WTC11 (cell line): Measurements from ENCODE around the gene STK32C. TPM values are rescaled to one million over a fixed set of nuclear protein-coding genes. Genes with fewer than 3 reads are reported as not detected.

Experiments
- ATAC-seq: fragments of 200-7000 bp; cut with Tn5 transposase; 2 replicates; pipeline ENCODE4 v1.10.0; 2021; ENCODE audit warnings: mild to moderate bottlenecking, moderate library complexity
- CTCF ChIA-PET: fragments of 300-600 bp; sonication (Branson Sonifier 250); formaldehyde crosslinking; loops from one replicate; lab custom pipeline; 2021; ENCODE audit warnings: antibody characterized with exemption; lab: Charles Lee
- POLR2A ChIA-PET: fragments of 350-600 bp; sonication (Branson Sonifier 250); formaldehyde crosslinking; loops from one replicate; lab custom pipeline; 2021; ENCODE audit warnings: antibody characterized with exemption; lab: Charles Lee
- DNase-seq: peaks from one replicate; pipeline ENCODE4 v3.0.0; 2021; ENCODE audit warnings: low spot score
- H3K27ac Mint-ChIP-seq: 2 replicates; pipeline ENCODE4 v1.8.0; 2021; ENCODE audit warnings: mixed read lengths
- H3K27me3 Mint-ChIP-seq: 2 replicates; pipeline ENCODE4 v1.8.0; 2021; ENCODE audit warnings: low read depth, mild to moderate bottlenecking, moderate library complexity, mixed read lengths
- H3K36me3 Mint-ChIP-seq: 2 replicates; pipeline ENCODE4 v1.8.0; 2021; ENCODE audit warnings: mixed read lengths
- H3K4me1 Mint-ChIP-seq: 2 replicates; pipeline ENCODE4 v1.8.0; 2022; ENCODE audit warnings: mixed read lengths
- H3K4me3 Mint-ChIP-seq: 2 replicates; pipeline ENCODE4 v1.8.0; 2021; ENCODE audit warnings: mild to moderate bottlenecking, moderate library complexity, mixed read lengths
- H3K9me3 Mint-ChIP-seq: 2 replicates; pipeline ENCODE4 v1.8.0; 2021; ENCODE audit warnings: mixed read lengths
- ATF6 ChIP-seq: sonication (generic); formaldehyde crosslinking; IDR thresholded peaks from 2 replicates; pipeline ENCODE4 v1.8.1; 2023; ENCODE audit warnings: mild to moderate bottlenecking, missing genetic modification reagents
- ELF4 ChIP-seq: sonication (generic); formaldehyde crosslinking; IDR thresholded peaks from 2 replicates; pipeline ENCODE4 v1.8.1; 2022; ENCODE audit warnings: low read depth, mild to moderate bottlenecking, moderate library complexity, missing genetic modification reagents
- EMX1 ChIP-seq: fragments of 250-450 bp; sonication (Bioruptor Pico); IDR thresholded peaks from 2 replicates; pipeline ENCODE4 v1.8.0; 2021; ENCODE audit warnings: mild to moderate bottlenecking
- IRF2 ChIP-seq: sonication (generic); formaldehyde crosslinking; IDR thresholded peaks from 2 replicates; pipeline ENCODE4 v1.8.0; 2022; ENCODE audit warnings: low read depth, missing genetic modification reagents, borderline replicate concordance
- JAZF1 ChIP-seq: fragments of 250-450 bp; sonication (Bioruptor Pico); IDR thresholded peaks from 2 replicates; pipeline ENCODE4 v1.9.0; 2021; ENCODE audit warnings: moderate library complexity, mild to moderate bottlenecking, inconsistent platforms
- MYBL2 ChIP-seq: sonication (generic); formaldehyde crosslinking; IDR thresholded peaks from 2 replicates; pipeline ENCODE4 v1.8.1; 2023; ENCODE audit warnings: mild to moderate bottlenecking, moderate library complexity, missing genetic modification reagents
- NR1H2 ChIP-seq: sonication (generic); formaldehyde crosslinking; IDR thresholded peaks from 2 replicates; pipeline ENCODE4 v1.9.0; 2021; ENCODE audit warnings: mild to moderate bottlenecking, moderate library complexity, missing genetic modification reagents
- NR3C1 ChIP-seq: sonication (generic); formaldehyde crosslinking; conservative IDR thresholded peaks from 2 replicates; pipeline ENCODE4 v1.8.1; 2023; ENCODE audit warnings: low read depth, mild to moderate bottlenecking, missing genetic modification reagents
- RELA ChIP-seq: sonication (generic); formaldehyde crosslinking; IDR thresholded peaks from 2 replicates; pipeline ENCODE4 v1.8.1; 2022; ENCODE audit warnings: missing genetic modification reagents, mild to moderate bottlenecking, borderline replicate concordance
- RORB ChIP-seq: fragments of 250-450 bp; sonication (Bioruptor Pico); IDR thresholded peaks from 2 replicates; pipeline ENCODE4 v1.9.0; 2021; ENCODE audit warnings: mild to moderate bottlenecking
- SP1 ChIP-seq: sonication (generic); formaldehyde crosslinking; conservative IDR thresholded peaks from 2 replicates; pipeline ENCODE4 v1.8.1; 2022; ENCODE audit warnings: missing genetic modification reagents
- TCF7 ChIP-seq: sonication (generic); formaldehyde crosslinking; IDR thresholded peaks from 2 replicates; pipeline ENCODE4 v1.8.0; 2022; ENCODE audit warnings: mild to moderate bottlenecking, low read depth, missing genetic modification reagents, moderate library complexity
- ZBTB21 ChIP-seq: sonication (generic); formaldehyde crosslinking; IDR thresholded peaks from 2 replicates; pipeline ENCODE4 v1.8.1; 2023; ENCODE audit warnings: mild to moderate bottlenecking, missing genetic modification reagents, borderline replicate concordance
- ZNF121 ChIP-seq: sonication (generic); formaldehyde crosslinking; IDR thresholded peaks from 2 replicates; pipeline ENCODE4 v1.8.0; 2023; ENCODE audit warnings: missing genetic modification reagents
- total RNA-seq: library from RNA; stranded (reverse); gene quantifications from 3 replicates; pipeline ENCODE4 v1.2.3, GENCODE V29; 2021
- TF ChIP-seq, protein P1 (sequence below): sonication (generic); formaldehyde crosslinking; IDR thresholded peaks from 2 replicates; pipeline ENCODE4 v1.8.0; 2022; ENCODE audit warnings: mild to moderate bottlenecking, missing genetic modification reagents
- TF ChIP-seq, protein P2 (sequence below): fragments of 250-450 bp; sonication (Bioruptor Pico); IDR thresholded peaks from 2 replicates; pipeline ENCODE4 v1.9.0; 2021; ENCODE audit warnings: moderate library complexity, mild to moderate bottlenecking, inconsistent platforms, borderline replicate concordance
- TF ChIP-seq, protein P3 (sequence below): sonication (generic); formaldehyde crosslinking; conservative IDR thresholded peaks from 2 replicates; pipeline ENCODE4 v1.8.1; 2023; ENCODE audit warnings: mild to moderate bottlenecking, low read depth, missing genetic modification reagents, moderate library complexity
- TF ChIP-seq, protein P4 (sequence below): sonication (generic); formaldehyde crosslinking; IDR thresholded peaks from 2 replicates; pipeline ENCODE4 v1.8.1; 2023; ENCODE audit warnings: mild to moderate bottlenecking, moderate library complexity, missing genetic modification reagents
- TF ChIP-seq, protein P5 (sequence below): sonication (generic); formaldehyde crosslinking; IDR thresholded peaks from 2 replicates; pipeline ENCODE4 v1.8.0; 2023; ENCODE audit warnings: mild to moderate bottlenecking, missing genetic modification reagents
- TF ChIP-seq, protein P6 (sequence below): sonication (generic); formaldehyde crosslinking; IDR thresholded peaks from 2 replicates; pipeline ENCODE4 v1.8.0; 2022; ENCODE audit warnings: mild to moderate bottlenecking, missing genetic modification reagents

The STK32C gene
- total RNA-seq, 1 experiment from 2014 or later, result 20.7 TPM

GRCh38 chr10:132333386-132333785 lies 25.6 kb upstream of the STK32C start:
- Mint-ChIP-seq H3K4me1 (peaks cover 39% of the 10 kb centered on the region), H3K27ac (no peak overlapping the region), H3K9me3 (no peaks in the 10 kb centered on the region), H3K27me3 (peaks cover 12% of the 10 kb centered on the region)
- ATAC-seq, result no peak
- TF ChIP-seq, protein P1, sequence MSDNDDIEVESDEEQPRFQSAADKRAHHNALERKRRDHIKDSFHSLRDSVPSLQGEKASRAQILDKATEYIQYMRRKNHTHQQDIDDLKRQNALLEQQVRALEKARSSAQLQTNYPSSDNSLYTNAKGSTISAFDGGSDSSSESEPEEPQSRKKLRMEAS, result no peak
- TF ChIP-seq NR3C1 (no peak), ZBTB21 (no peak), ZNF121 (CRISPR knock-in tag) (no peak), IRF2 (CRISPR knock-in tag) (no peak), EMX1 (CRISPR knock-in tag) (no peak), RORB (CRISPR knock-in tag) (no peak)
- TF ChIP-seq, protein P2, sequence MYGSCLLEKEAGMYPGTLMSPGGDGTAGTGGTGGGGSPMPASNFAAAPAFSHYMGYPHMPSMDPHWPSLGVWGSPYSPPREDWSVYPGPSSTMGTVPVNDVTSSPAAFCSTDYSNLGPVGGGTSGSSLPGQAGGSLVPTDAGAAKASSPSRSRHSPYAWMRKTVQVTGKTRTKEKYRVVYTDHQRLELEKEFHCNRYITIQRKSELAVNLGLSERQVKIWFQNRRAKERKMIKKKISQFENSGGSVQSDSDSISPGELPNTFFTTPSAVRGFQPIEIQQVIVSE, result no peak
- TF ChIP-seq, protein P3, sequence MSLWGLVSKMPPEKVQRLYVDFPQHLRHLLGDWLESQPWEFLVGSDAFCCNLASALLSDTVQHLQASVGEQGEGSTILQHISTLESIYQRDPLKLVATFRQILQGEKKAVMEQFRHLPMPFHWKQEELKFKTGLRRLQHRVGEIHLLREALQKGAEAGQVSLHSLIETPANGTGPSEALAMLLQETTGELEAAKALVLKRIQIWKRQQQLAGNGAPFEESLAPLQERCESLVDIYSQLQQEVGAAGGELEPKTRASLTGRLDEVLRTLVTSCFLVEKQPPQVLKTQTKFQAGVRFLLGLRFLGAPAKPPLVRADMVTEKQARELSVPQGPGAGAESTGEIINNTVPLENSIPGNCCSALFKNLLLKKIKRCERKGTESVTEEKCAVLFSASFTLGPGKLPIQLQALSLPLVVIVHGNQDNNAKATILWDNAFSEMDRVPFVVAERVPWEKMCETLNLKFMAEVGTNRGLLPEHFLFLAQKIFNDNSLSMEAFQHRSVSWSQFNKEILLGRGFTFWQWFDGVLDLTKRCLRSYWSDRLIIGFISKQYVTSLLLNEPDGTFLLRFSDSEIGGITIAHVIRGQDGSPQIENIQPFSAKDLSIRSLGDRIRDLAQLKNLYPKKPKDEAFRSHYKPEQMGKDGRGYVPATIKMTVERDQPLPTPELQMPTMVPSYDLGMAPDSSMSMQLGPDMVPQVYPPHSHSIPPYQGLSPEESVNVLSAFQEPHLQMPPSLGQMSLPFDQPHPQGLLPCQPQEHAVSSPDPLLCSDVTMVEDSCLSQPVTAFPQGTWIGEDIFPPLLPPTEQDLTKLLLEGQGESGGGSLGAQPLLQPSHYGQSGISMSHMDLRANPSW (CRISPR knock-in tag), result no peak
- TF ChIP-seq, all 79 proteins: peak for 0
- Mint-ChIP-seq H3K4me3 (peak overlapping the region; percentile 92), H3K36me3 (peaks cover 3% of the 10 kb centered on the region; the same call in 1 of the 2 replicates)
- POLR2A ChIA-PET, result interaction anchor here (0.8 kb wide), 1 partner anchor 30 kb away, joined by 3 read pairs; no protein-coding TSS in a partner anchor
- CTCF ChIA-PET, result interaction anchor here (1.1 kb wide), 1 partner anchor 28 kb away, joined by 3 read pairs; no protein-coding TSS in a partner anchor
- DNase-seq, result no peak

DNA sequence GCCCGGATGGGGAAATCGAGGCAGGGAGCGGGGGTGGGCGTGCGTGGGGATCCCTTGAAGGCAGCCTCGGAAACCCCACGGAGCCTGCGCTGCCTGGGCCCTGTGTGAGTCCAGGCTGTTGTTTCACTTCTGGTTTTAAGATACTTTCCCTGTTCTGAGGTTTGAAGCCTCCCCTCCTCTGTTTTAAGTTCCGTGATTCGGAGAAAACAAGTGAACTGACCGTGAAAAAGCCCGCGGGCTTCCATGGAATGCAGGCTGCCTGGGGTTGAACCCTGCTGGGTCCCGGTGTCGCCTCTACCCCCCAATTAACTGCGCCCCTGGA lies 24.6 kb upstream of the STK32C start:
- no peak for ATAC-seq
- Mint-ChIP-seq H3K27ac (no peak overlapping the region; the same call in 1 of the 2 replicates), H3K27me3 (peaks cover 12% of the 10 kb centered on the region), H3K4me3 (peak overlapping the region; percentile 92), H3K9me3 (no peaks in the 10 kb centered on the region), H3K4me1 (peaks cover 38% of the 10 kb centered on the region), H3K36me3 (peaks cover 5% of the 10 kb centered on the region; the same call in 1 of the 2 replicates)
- CTCF ChIA-PET, result interaction anchor here (0.9 kb wide), 2 partner anchors 18 to 35 kb away, joined by 3 to 4 read pairs; no protein-coding TSS in a partner anchor
- no peak for DNase-seq
- TF ChIP-seq RELA (CRISPR knock-in tag) (peak; percentile 5; the same call in 1 of the 2 replicates), MYBL2 (no peak)
- TF ChIP-seq, protein P4, sequence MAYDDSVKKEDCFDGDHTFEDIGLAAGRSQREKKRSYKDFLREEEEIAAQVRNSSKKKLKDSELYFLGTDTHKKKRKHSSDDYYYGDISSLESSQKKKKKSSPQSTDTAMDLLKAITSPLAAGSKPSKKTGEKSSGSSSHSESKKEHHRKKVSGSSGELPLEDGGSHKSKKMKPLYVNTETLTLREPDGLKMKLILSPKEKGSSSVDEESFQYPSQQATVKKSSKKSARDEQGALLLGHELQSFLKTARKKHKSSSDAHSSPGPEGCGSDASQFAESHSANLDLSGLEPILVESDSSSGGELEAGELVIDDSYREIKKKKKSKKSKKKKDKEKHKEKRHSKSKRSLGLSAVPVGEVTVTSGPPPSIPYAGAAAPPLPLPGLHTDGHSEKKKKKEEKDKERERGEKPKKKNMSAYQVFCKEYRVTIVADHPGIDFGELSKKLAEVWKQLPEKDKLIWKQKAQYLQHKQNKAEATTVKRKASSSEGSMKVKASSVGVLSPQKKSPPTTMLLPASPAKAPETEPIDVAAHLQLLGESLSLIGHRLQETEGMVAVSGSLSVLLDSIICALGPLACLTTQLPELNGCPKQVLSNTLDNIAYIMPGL (CRISPR knock-in tag), result 0 out of 2 replicates have a peak, but pooled peaks have one; percentile 33
- POLR2A ChIA-PET, result no interaction called here

DNA sequence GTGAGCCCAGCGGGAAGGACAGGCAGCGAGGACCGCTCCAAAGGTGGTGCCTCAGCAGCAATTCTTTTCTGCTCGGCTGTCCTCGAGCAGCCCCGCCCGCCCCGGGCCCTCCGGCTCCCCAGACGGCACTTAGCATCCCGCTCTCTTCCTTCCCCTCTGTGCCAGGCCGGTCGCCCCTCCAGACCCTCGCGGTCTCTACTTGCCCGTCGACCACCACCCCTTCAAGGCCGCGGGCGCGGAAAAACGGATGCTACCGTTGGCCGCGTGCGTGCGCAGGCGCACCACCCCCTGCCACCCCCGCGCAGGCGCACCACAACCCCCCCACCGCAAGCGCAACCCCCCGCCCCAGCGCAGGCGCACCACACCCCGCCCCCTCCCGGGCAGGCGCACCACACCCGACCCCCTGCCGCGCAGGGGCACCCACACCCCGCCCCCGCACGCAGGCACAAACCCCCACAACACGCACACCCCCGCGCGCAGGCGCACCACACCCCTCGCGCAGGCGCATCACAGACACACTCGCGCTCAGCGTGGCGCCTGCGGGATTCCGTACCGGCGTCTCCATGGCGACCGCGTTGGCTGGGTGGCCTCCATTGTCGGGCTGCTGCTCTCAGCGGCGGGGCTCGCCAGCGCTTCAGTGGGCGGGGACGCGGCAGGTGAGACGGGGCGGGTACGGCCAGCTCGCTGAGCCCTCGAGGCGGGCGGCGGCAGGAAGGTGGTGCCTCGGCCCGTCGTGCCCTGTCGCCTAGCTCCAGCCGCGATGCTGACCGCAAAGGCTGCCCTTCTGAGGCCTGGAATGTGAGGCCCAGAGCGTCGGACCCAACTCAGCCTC lies 24.1 kb upstream of the STK32C start, which contains the start of gene LRRC27:
LRRC27 (plus strand) TSS at position 593 of the 832 bp plus-strand sequence. CDS start 1,332 bp downstream, outside the sequence.
- CTCF ChIA-PET, result interaction anchor here (0.9 kb wide), 2 partner anchors 19 to 34 kb away, joined by 3 to 4 read pairs; no protein-coding TSS in a partner anchor
- DNase-seq (peak; percentile 98), ATAC-seq (peak; percentile 86)
- Mint-ChIP-seq H3K36me3 (peaks cover 9% of the 10 kb centered on the region), H3K27me3 (peaks cover 12% of the 10 kb centered on the region), H3K4me3 (peak within 1 kb of the TSS; percentile 92), H3K27ac (peak within 1 kb of the TSS; percentile 70), H3K9me3 (no peaks in the 10 kb centered on the region), H3K4me1 (peaks cover 32% of the 10 kb centered on the region)
- POLR2A ChIA-PET, result interaction anchor here (0.6 kb wide), 1 partner anchor 566 kb away, joined by 3 read pairs; no protein-coding TSS in a partner anchor
- TF ChIP-seq, protein P5, sequence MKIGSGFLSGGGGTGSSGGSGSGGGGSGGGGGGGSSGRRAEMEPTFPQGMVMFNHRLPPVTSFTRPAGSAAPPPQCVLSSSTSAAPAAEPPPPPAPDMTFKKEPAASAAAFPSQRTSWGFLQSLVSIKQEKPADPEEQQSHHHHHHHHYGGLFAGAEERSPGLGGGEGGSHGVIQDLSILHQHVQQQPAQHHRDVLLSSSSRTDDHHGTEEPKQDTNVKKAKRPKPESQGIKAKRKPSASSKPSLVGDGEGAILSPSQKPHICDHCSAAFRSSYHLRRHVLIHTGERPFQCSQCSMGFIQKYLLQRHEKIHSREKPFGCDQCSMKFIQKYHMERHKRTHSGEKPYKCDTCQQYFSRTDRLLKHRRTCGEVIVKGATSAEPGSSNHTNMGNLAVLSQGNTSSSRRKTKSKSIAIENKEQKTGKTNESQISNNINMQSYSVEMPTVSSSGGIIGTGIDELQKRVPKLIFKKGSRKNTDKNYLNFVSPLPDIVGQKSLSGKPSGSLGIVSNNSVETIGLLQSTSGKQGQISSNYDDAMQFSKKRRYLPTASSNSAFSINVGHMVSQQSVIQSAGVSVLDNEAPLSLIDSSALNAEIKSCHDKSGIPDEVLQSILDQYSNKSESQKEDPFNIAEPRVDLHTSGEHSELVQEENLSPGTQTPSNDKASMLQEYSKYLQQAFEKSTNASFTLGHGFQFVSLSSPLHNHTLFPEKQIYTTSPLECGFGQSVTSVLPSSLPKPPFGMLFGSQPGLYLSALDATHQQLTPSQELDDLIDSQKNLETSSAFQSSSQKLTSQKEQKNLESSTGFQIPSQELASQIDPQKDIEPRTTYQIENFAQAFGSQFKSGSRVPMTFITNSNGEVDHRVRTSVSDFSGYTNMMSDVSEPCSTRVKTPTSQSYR, result peak; percentile 88
- TF ChIP-seq ATF6 (CRISPR knock-in tag) (no peak), NR1H2 (CRISPR knock-in tag) (peak; percentile 33; the same call in 1 of the 2 replicates), JAZF1 (CRISPR knock-in tag) (no peak), SP1 (peak; percentile 89), ELF4 (no peak), TCF7 (no peak)
- TF ChIP-seq, protein P6, sequence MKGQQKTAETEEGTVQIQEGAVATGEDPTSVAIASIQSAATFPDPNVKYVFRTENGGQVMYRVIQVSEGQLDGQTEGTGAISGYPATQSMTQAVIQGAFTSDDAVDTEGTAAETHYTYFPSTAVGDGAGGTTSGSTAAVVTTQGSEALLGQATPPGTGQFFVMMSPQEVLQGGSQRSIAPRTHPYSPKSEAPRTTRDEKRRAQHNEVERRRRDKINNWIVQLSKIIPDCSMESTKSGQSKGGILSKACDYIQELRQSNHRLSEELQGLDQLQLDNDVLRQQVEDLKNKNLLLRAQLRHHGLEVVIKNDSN, result peak; percentile 59; the same call in 1 of the 2 replicates
